GM20000 (cell line): ENCODE measurements around the gene RARA.

ENCODE experiments used
- DNase-seq: peaks from one replicate; pipeline ENCODE4 v3.0.0; 2012; ENCODE audit warnings: low spot score
- TF ChIP-seq, protein P1 (sequence below): IDR thresholded peaks from 2 replicates; pipeline ENCODE4 v1.5.1; 2012; ENCODE audit warnings: mild to moderate bottlenecking, control low read depth; ENCODE audit errors: extremely low read depth, missing control alignments

RARA gene

DNA sequence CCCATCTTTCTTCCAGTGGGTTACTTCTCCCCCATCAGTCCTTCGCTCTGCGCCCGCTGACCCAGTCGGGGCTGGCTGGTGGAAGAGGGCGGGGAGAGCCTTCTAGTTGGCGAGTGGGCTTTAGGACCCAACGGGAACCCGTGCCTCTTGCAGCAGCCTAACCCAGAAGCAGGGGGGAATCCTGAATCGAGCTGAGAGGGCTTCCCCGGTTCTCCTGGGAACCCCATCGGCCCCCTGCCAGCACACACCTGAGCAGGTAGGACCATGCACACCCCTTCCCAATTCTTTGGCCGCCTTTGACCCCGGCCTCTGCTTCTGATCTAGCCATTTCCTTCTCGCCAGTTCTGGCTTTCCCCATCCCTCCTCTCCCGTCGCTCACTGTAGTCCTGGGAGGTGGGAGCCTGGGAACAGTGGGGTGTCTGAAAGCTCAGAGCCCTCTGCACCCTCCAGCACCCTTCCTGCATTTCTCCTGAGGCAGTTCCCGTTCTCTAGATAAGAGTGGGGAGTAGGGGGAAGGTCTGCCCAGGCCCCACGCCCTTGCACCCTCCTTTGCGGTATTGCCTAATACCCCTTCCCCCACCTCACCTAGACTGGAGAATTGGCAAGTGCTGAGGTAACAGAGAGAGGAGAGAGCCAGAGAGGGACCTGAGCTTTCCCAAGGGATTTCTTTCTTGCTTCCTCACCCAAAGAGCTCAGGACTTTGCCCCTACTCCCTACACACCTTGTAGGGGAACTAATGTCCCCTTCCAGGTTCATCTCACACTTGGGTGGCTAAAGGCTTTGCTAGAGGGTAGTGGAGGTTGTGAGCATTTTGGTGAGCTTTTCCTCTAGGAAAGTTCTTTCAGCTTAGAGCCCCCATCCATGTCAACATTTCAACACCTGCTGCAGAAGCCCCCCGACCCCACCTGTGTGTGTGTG, at the start of gene RARA:
Gene RARA, plus strand, starts transcription at position 150 of the 918 bp plus-strand sequence. CDS start 22,039 bp downstream, outside the sequence.
- TF ChIP-seq, protein P1, sequence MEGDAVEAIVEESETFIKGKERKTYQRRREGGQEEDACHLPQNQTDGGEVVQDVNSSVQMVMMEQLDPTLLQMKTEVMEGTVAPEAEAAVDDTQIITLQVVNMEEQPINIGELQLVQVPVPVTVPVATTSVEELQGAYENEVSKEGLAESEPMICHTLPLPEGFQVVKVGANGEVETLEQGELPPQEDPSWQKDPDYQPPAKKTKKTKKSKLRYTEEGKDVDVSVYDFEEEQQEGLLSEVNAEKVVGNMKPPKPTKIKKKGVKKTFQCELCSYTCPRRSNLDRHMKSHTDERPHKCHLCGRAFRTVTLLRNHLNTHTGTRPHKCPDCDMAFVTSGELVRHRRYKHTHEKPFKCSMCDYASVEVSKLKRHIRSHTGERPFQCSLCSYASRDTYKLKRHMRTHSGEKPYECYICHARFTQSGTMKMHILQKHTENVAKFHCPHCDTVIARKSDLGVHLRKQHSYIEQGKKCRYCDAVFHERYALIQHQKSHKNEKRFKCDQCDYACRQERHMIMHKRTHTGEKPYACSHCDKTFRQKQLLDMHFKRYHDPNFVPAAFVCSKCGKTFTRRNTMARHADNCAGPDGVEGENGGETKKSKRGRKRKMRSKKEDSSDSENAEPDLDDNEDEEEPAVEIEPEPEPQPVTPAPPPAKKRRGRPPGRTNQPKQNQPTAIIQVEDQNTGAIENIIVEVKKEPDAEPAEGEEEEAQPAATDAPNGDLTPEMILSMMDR = no peak
- peak; percentile 74 for DNase-seq

DNA sequence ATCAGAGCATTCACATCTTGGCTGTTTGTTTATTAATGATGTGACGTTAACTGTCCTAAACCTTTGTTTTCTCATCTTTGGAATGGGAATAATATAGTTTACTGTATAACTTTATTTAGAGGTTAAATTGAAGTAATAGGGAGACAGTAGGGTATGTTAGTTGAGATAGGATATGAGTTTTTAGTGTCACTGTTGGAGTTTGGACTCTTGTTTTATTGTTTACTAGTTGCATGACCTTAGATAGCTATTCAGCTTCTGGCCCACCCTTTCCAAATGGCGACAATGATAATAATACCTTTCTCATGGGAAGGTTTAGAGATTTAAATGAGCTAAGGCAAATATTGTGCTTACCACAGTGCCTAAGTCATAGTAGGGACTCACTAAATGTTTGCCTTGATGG, 49.5 kb upstream of the RARA start:
- no peak for DNase-seq
- TF ChIP-seq, protein P1 = no peak

DNA sequence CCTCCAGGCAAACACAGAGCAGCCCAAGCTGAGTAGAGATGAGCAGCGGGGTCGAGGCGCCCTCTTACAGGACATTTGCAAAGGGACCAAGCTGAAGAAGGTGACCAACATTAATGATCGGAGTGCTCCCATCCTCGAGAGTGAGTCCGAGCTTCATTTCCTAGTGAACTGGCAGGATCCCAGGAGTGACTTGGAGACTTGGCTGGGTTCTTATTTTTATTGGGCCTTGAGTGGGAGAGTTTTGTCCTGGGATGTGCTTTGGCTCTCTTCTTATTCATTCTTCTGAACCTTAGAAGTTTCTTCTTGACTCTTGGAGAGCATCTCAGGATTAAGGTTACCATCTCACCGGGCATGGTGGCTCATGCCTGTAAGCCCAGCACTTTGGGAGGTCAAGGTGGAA, 48.5 kb upstream of the RARA start:
- TF ChIP-seq, protein P1 = no peak
- DNase-seq = no peak

DNA sequence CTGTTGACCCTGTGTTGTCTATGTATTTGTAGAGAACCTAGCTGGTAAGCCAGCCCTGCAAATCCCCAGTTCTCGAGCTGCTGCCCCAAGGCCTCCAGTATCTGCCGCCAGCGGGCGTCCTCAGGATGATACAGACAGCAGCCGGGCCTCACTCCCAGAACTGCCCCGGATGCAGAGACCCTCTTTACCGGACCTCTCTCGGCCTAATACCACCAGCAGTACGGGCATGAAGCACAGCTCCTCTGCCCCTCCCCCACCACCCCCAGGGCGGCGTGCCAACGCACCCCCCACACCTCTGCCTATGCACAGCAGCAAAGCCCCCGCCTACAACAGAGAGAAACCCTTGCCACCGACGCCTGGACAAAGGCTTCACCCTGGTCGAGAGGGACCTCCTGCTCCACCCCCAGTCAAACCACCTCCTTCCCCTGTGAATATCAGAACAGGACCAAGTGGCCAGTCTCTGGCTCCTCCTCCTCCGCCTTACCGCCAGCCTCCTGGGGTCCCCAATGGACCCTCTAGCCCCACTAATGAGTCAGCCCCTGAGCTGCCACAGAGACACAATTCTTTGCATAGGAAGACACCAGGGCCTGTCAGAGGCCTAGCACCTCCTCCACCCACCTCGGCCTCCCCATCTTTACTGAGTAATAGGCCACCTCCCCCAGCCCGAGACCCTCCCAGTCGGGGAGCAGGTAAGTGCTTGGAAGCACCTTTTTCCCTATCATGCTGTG, 44.4 kb upstream of the RARA start:
- TF ChIP-seq, protein P1 = no peak
- DNase-seq = no peak

DNA sequence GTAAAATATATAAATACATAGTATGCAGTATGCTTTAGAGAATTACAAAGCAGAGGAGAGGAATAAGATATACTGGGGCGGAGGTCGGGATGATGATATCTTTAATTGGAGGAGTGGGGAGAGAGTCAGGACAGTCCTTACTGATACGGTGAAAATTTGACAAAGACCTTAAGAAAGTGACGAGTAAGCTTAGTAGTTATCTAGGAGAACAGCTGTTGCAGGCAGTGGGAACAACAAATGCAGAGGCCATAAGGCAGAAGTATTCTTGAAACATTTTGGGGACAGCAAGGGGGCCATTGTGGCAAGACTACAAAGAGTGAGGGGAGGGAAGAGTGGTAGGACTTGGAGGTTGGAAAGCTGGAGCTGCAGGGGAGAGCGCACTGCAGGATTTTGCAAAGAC, 43.6 kb upstream of the RARA start:
- TF ChIP-seq, protein P1 = no peak
- no peak for DNase-seq

DNA sequence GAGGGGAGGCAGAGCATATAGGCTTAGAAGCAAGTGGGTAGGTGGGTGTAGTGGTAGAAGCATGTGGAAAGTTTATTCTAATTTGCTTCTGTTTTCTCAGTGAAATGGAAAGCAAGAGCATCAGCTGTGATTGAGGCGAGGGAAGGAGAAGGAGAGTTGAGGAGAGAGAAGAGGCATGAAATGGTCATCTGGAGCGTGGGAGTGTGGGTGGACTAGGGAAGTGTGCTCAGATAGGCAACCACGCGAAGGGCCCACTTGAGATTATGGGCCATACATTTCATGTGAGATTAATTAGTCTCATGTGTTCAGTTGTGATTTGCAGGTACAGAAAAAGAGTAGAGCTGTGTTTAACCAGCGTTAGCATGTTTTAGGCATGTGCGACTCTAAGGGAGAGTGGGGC, 42.1 kb upstream of the RARA start:
- TF ChIP-seq, protein P1 = no peak
- no peak for DNase-seq

DNA sequence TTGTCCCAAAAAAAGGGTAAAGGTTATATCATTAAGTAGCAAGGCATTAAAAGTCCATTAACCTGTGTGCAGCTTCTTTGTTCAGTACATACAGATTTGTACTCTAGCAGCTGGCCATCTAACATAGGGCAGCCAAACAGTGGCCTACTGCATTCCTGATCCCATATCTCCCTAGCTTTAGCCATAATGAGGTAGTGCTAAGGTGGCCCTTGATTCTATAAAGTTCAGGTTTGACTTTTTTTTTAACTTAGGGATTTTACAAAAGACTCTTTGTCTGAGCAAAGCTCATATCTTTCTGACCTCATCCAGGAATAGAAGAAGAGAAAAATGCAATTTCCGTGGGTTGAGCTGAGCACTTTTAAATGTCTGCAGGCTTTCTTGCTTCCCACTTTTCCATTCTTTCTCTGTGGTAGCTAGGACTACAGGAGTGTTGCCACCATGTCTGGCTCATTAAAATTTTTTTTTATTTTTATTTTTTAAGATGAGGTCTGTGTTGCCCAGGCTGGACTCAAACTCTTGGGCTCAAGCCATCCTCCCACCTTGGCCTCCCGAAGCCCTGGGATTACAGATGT, 40.8 kb upstream of the RARA start:
- DNase-seq = no peak
- TF ChIP-seq, protein P1 = no peak
